Stimulated activated CD4-positive, alpha-beta T cell treated with anti-CD3 and anti-CD28 coated beads, Interleukin-12 subunit alpha, Interleukin-12 subunit beta, amount 100 ng/mL, for 4 hours (primary cell): ENCODE results near the gene CLTCL1.
"Not testable (repeated sequence)": the region's sequence is repeated elsewhere in the genome, so short reads cannot be mapped to it uniquely, and the experiment has no call there.

Source experiments
- DNase-seq: peaks from one replicate; pipeline ENCODE4 v3.0.0-alpha.2; 2020

Gene CLTCL1

DNA sequence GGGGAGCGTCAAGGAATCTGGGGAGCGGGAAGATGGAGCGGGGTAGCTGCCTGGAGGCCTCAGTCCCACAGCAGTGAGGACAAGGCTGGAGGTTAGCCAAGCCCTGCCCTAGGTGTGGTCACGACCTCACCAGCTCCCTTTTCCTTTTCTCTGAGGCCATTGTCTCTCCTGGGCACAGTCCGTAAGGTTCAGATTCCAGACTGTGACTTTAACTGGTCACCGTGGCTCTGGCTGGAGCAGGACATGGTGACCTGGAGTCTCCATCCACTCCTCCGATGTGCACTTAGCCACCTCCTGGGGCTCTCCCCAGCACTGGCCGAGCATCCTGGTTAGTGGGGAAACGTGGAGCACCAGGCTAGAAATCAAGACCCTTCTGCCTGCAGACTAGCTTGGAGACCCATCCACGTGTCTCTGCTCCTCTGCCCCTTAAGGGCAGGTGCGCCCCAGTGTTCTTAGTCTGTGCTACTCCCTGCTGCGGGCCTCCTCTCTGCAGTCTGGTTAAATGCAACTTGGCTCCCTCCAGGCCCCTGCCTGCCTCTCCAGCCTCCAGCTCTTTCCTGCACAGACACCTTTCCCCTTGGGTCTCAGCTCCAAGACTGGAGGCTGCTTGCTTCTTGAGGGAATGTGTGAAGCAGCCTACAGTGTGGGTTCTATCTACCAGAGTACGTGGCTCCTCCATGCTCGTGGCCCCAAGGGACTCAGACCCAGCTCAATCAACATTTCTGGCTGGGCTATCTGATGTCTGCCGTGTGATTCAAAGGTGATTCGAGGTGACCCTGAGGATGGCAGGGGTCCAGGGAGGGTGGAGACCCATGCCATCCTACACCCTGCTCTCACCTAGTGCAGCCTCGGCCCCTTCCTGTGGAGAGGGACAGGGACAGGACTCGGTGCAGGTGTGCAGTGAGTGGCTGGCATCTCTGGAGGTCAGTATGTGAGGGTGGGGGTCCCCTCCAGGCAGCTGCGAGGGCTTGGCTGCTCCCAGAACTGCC lies 118.2 kb downstream of the CLTCL1 start:
- no peak for DNase-seq

DNA sequence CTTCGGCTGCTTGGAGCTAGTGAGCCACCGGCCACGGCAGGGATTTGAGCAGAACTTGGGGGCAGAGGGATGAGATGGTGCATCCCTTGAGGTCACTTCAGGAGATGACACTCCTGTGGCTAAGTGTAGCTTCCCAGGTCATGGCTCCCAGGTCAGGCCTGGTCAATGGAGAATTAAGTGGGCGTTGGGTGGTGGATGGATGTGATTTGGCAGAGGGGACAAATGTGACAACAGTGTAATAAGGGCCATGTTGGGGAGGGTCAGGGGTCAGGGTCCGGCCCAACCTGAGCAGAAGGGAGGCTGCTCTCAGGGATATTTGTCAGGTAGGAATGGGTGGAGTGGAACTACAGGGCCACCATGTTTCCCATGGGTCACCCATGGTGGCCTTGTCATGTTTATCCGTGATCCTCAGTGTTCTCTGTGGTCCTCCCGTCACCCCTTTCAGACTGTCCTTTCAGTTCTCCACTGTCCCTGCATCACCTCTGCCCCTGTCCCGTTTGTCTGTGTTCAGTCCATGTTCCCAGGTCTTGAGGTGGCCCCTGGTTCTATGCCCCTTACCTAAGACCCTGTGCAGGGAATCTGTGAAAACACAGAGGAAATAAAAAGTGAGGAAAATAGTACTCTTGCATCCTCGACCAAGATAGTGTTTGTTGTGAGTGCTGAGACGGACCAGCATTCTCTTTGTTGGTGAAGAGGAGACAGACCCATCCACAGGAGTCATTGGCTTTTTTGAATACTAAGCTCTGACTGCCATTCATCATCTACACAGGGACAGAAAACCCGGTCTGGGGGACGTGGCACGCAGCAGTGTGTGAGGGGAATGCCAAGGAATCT lies 119.1 kb downstream of the CLTCL1 start:
- no peak for DNase-seq

DNA sequence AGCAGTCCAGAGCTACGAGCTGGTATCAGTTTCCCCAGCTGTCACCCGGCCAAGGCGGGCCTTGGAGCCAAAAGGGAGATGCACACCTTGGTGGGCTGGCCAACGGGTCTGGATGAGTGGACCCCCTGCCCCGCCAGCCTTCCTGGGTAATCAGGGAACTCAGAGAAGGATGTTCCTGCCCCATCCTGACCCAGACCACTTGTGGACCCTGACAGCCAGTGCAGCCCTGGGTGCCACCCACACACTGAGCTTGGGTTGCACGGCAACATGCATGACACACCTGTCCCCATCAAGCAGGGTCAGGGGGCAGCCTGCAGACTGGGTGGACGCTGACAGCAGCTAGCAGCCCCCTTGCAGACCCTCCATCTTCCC lies 121.6 kb downstream of the CLTCL1 start:
- DNase-seq, result no peak

GRCh38 chr22:19169002-19169946 lies 122.2 kb downstream of the CLTCL1 start:
- no peak for DNase-seq

DNA sequence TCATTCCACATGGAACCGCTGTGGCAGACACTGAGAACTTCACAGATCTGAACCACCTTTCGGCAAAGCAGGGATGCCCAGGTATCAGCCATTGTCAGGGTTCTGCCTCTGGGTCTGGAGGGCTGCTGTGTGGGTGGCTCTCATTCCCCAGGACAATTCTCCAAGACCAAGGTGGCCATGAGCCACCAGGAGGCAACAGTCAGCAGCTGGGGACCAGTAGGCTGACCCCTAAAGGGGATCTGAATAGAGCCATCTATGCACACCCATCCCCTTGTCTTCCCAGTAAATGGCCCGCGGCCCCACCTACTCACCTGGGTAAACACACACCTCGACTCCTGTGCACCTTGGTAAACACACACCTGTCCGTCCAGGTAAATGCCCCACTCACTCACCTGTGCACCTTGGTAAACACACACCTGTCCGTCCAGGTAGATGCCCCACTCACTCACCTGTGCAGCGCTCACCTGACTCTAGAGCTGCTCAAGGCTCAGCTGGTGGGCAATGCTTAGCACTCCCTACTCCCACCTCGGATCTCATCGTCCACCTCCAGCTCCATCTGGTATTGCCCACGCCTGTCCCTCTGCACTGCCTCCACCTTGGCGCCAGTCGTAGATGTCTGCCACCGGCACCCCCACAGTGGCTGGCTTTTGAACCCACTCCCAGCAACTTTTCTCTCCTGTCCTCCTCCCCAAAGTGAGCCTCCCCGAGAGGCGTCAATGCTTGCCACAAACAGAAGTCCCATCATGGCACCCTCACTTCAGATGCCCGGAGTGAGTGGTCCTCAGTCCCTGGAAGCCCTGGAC lies 123.2 kb downstream of the CLTCL1 start:
- no peak for DNase-seq

GRCh38 chr22:19167106-19167869 lies 124.2 kb downstream of the CLTCL1 start:
- no peak for DNase-seq

- no peak for DNase-seq
These were observed 125.1 kb downstream of the CLTCL1 start for GRCh38 chr22:19166421-19166820.

DNA sequence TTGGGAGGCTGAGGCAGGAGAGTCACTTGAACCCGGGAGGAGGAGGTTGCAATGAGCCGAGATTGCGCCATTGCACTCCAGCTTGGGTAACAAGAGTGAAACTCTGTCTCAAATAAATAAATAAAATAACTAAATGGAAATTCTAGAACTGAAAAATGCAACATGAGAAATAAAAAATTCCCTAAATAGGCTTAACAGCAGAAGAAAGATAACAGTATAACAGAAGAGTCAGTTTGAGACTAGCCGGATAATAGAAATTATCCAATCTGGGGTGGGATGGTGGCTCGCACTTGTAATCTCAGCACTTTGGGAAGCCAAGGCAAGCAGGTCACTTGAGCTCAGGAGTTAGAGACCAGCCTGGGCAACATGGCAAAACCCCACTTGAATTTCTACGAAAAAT lies 127.1 kb downstream of the CLTCL1 start:
- no peak for DNase-seq

- DNase-seq, result not testable (repeated sequence)
These were observed 132.9 kb downstream of the CLTCL1 start for GRCh38 chr22:19158649-19159048.

- not testable (repeated sequence) for DNase-seq
These were observed 135.4 kb downstream of the CLTCL1 start for GRCh38 chr22:19156109-19156508.

DNA sequence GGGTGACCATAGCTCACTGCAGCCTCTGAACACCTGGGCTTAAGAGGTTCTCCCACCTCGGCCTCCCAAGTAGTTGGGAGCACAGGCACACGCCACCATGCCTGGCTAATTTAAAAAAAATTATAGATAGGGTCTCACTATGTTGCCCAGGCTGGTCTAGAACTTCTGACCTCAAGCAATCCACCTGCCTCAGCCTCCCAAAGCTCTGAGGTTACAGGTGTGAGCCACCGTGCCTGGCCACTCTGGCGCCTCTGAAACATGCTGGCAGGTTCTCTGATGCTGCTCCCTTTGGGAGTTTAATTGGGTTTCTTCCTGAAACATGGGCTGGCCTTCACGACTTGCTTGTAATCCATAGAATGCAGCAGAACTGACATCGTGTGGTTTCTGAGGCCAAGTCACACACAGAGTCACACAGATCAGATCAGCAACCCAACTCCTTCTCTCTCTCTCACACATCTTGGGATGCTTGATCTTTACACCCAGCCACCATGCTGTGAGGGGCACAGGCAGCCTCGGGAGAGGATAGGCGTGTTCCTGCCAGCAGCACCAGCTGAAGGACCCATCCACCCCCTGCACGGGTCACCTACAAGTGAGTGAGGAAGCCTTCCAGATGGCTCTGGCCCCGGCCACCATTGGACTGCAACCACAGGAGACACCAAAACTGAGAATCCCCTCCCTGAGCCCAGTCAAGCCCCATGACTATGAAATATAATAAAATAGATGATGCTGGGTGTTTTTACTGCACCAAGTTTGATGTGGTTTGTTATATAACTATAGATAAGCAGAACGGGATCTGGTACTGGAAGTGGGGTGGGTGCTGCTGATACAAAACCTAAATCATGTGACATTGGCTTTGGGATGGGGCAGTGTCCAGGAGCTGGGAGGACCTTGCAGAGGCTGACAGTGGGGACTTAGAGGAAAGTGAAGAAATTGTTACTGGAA lies 138.3 kb downstream of the CLTCL1 start:
- no peak for DNase-seq

- DNase-seq, result no peak
These were observed 140.0 kb downstream of the CLTCL1 start for GRCh38 chr22:19151329-19152191.

DNA sequence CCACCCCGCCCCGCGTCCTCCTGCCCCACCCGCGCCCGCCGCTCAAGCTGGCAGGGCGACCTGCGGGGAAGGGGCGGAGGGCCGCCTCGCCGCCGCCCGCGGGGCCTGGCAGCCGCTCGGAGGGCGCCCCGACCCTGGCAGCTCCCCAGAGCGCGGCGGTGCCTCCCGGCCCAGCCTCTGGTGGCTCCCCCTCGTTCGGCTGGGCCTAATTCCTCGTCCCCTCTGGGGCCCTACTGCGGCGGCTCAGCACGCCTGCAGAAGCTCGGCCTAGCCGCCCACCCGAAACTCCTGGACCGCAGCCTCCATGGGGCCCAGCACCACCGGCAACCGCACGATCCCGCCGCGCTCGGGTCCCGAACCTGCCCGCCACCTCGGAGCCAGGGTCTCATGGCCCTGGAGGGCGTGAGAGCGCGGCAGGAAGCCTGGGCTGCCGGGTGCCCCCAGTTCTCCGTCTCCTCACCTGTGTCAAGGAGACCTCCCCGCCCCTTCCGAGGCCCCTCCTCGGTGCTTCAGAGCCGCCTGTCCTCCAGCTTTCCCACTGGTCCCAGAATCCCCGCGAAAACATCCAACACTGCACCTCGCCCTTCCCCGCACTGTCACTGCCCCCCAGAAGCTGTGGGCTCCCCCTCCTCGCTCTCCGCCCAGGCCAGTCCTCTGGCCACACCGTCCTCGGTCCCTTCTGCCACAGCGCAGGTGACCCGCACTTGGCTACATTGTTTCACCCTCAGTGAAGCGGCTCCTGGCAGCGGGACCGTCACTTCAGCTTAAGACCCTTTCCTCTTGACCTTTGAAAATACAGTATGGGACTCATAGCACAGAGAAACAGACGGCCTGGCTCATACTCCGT lies 140.8 kb downstream of the CLTCL1 start:
- no peak for DNase-seq

DNA sequence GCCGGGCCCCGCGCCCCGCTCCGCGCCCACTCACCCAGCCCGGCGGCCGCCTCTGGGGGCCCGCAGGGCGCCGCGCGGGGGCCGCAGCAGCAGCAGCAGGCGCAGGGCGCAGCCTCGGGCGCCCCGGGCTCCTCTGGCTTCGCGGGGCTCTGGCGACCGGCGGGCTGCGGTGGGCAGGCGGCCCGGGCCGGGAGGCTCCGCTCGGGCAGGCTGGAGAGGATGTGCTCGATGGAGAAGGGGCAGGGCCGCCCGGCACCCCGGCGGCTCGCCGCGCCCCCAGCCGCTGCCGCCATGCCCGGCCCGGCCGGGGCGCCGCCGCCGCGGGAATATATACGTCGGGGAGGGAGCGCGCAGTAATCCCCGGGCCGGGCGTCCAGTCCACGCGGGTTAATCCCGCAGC lies 141.5 kb downstream of the CLTCL1 start, which contains the start of gene GSC2:
GSC2 (minus strand) TSS at position 302 of the 400 bp plus-strand sequence; CDS start at position 293, 9 bp downstream.
- DNase-seq, result no peak

- DNase-seq, result peak; percentile 21
These were observed 142.3 kb downstream of the CLTCL1 start for GRCh38 chr22:19149047-19149883.

DNA sequence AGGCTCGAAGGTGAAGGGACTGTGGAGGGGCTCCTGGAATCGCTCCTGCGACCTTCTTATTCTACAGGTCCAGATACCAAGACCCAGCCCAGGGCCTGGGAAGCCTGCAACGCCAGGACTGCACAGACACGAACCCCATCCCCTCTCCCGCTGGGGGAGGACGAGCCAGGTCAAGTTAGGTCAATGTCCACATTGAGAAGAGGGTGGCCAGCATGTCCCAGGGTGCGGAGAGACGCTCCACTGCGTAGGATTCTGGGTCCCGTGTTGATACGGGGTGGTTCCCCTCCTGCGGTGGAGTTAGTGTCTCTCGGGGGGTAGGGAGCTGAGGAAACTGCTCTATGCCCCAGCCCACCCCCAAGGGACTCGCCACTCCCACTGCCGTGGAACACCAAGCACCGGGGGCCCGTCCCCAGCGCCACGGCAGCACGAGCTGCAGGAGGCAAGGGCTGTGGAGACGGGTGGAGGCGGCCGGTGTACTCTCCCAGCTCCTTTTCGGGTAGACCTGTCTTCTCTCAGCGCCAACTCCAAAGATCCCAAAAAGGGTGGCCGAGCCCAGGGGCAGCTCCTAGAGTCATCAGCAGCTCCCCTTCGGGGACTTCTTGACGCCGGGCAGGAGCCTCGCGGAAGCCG lies 143.0 kb downstream of the CLTCL1 start:
- DNase-seq, result no peak
